NOMO-1 treated with dmso at 0.1 percent for 144 hours (cell line): ENCODE measurements around the gene NPPA.
A peak's percentile ranks its signal among the peaks of the same experiment; 100 is the strongest.
"Not testable (repeated sequence)": the region's sequence is repeated elsewhere in the genome, so short reads cannot be mapped to it uniquely, and the experiment has no call there.

Experiments
- DNase-seq: peaks from one replicate; lab custom pipeline; 2025; ENCODE audit not compliant: unreplicated experiment; lab: John Stamatoyannopoulos, UW

The NPPA gene

GRCh38 chr1:11817192-11817591, 30.4 kb downstream of the NPPA start:
- no peak for DNase-seq

GRCh38 chr1:11813021-11813420, 34.6 kb downstream of the NPPA start:
- DNase-seq, result no peak

- no peak for DNase-seq
Measured at GRCh38 chr1:11807133-11807532, 40.5 kb downstream of the NPPA start.

GRCh38 chr1:11806307-11806936, 41.2 kb downstream of the NPPA start:
- DNase-seq, result no peak

- DNase-seq, result peak; percentile 100
Measured at GRCh38 chr1:11805422-11806306, 41.9 kb downstream of the NPPA start, which contains the start of the genes CLCN6 and MTHFR. TSS of gene CLCN6 (plus strand) at chr1:11806191. CDS start at chr1:11806263, 72 bp downstream. TSS of gene MTHFR (minus strand) at chr1:11805964. CDS start at chr1:11803116, 2,848 bp downstream.

- DNase-seq, result no peak
Measured at GRCh38 chr1:11804666-11805421, 42.7 kb downstream of the NPPA start.

GRCh38 chr1:11803924-11804665, 43.5 kb downstream of the NPPA start:
- not testable (repeated sequence) for DNase-seq

- peak; percentile 79 for DNase-seq
Measured at GRCh38 chr1:11802973-11803885, 44.4 kb downstream of the NPPA start.

GRCh38 chr1:11802616-11802972, 45.0 kb downstream of the NPPA start:
- DNase-seq, result no peak

- DNase-seq, result no peak
Measured at GRCh38 chr1:11800756-11801433, 46.7 kb downstream of the NPPA start.

GRCh38 chr1:11800391-11800755, 47.2 kb downstream of the NPPA start:
- no peak for DNase-seq

- no peak for DNase-seq
Measured at GRCh38 chr1:11799896-11800295, 47.7 kb downstream of the NPPA start.

- DNase-seq, result no peak
Measured at GRCh38 chr1:11799099-11799498, 48.5 kb downstream of the NPPA start.

- no peak for DNase-seq
Measured at GRCh38 chr1:11797525-11798216, 49.9 kb downstream of the NPPA start.

- DNase-seq, result no peak
Measured at GRCh38 chr1:11796036-11796828, 51.4 kb downstream of the NPPA start.
